Memory B cell (primary cell): ENCODE results near the gene APOBEC3G.

ENCODE experiments used
- ATAC-seq: fragments of 150-1000 bp; cut with Tn5 transposase; 2 replicates; pipeline ENCODE4 v1.10.0; 2021; ENCODE audit warnings: low read depth, mild to moderate bottlenecking, moderate library complexity
- DNase-seq, 2 donors: peaks; one replicate each; pipeline ENCODE4 v3.0.0; 2022; ENCODE audit warnings: low spot score in 2 of 2
- H3K27ac Mint-ChIP-seq: one replicate; pipeline ENCODE4 v1.8.0; 2022; ENCODE audit warnings: mild to moderate bottlenecking, moderate library complexity, mixed read lengths
- H3K27me3 Mint-ChIP-seq: one replicate; pipeline ENCODE4 v1.8.0; 2022; ENCODE audit warnings: mixed read lengths
- H3K36me3 Mint-ChIP-seq: one replicate; pipeline ENCODE4 v1.8.0; 2022; ENCODE audit warnings: mild to moderate bottlenecking, mixed read lengths
- H3K4me1 Mint-ChIP-seq: one replicate; pipeline ENCODE4 v1.8.0; 2022; ENCODE audit warnings: mixed read lengths
- H3K4me3 Mint-ChIP-seq: one replicate; pipeline ENCODE4 v1.8.0; 2022; ENCODE audit warnings: mild to moderate bottlenecking, moderate library complexity, mixed read lengths
- H3K9me3 Mint-ChIP-seq: one replicate; pipeline ENCODE4 v1.8.0; 2022; ENCODE audit warnings: mixed read lengths

APOBEC3G gene

GRCh38 chr22:39091126-39092081, 14.3 kb downstream of the APOBEC3G start:
- Mint-ChIP-seq H3K36me3 (peaks cover 7% of the 10 kb centered on the region), H3K27ac (peak overlapping the region; percentile 78), H3K27me3 (no peaks in the 10 kb centered on the region), H3K4me3 (no peak overlapping the region), H3K4me1 (peaks cover 42% of the 10 kb centered on the region), H3K9me3 (no peaks in the 10 kb centered on the region)
- DNase-seq (no peak), ATAC-seq (no peak)

GRCh38 chr22:39092111-39092862, 15.2 kb downstream of the APOBEC3G start:
- Mint-ChIP-seq H3K36me3 (peaks cover 3% of the 10 kb centered on the region), H3K4me3 (no peak overlapping the region), H3K9me3 (no peaks in the 10 kb centered on the region), H3K4me1 (peaks cover 43% of the 10 kb centered on the region), H3K27me3 (no peaks in the 10 kb centered on the region), H3K27ac (peak overlapping the region; percentile 62)
- DNase-seq (no peak), ATAC-seq (peak; percentile 25)

- no peak for DNase-seq
These were observed 17.8 kb downstream of the APOBEC3G start for GRCh38 chr22:39094717-39095389.

GRCh38 chr22:39095971-39096370, 18.9 kb downstream of the APOBEC3G start:
- H3K4me3 Mint-ChIP-seq: no peak overlapping the region
- DNase-seq (no peak), ATAC-seq (no peak)
- no peaks in the 10 kb centered on the region for H3K9me3 Mint-ChIP-seq
- no peaks in the 10 kb centered on the region for H3K36me3 Mint-ChIP-seq
- peak overlapping the region; percentile 70 for H3K27ac Mint-ChIP-seq
- peaks cover 50% of the 10 kb centered on the region for H3K4me1 Mint-ChIP-seq
- no peaks in the 10 kb centered on the region for H3K27me3 Mint-ChIP-seq

More at GRCh38 chr22:39094717-39095389, 17.8 kb downstream of the APOBEC3G start:
- Mint-ChIP-seq H3K4me3 (no peak overlapping the region), H3K36me3 (no peaks in the 10 kb centered on the region), H3K27ac (peak overlapping the region; percentile 58), H3K9me3 (no peaks in the 10 kb centered on the region), H3K4me1 (peaks cover 53% of the 10 kb centered on the region), H3K27me3 (no peaks in the 10 kb centered on the region)
- no peak for ATAC-seq

GRCh38 chr22:39097098-39098020, 20.3 kb downstream of the APOBEC3G start, which contains the start of gene APOBEC3H:
APOBEC3H (plus strand) TSS chr22:39097244; CDS start chr22:39100279, 3,035 bp downstream.
- ATAC-seq (no peak), DNase-seq (no peak)
- H3K9me3 Mint-ChIP-seq: no peaks in the 10 kb centered on the region
- no peaks in the 10 kb centered on the region for H3K27me3 Mint-ChIP-seq
- peaks cover 42% of the 10 kb centered on the region for H3K4me1 Mint-ChIP-seq
- H3K27ac Mint-ChIP-seq: peak within 1 kb of the TSS; percentile 100
- H3K4me3 Mint-ChIP-seq: peak within 1 kb of the TSS; percentile 34
- no peaks in the 10 kb centered on the region for H3K36me3 Mint-ChIP-seq

- Mint-ChIP-seq H3K36me3 (no peaks in the 10 kb centered on the region), H3K4me3 (peak overlapping the region; percentile 14), H3K9me3 (no peaks in the 10 kb centered on the region), H3K27ac (peak overlapping the region; percentile 100), H3K27me3 (no peaks in the 10 kb centered on the region), H3K4me1 (peaks cover 36% of the 10 kb centered on the region)
- no peak for DNase-seq
- ATAC-seq: no peak
These were observed 21.0 kb downstream of the APOBEC3G start for GRCh38 chr22:39098026-39098425.

GRCh38 chr22:39098576-39098975, 21.5 kb downstream of the APOBEC3G start:
- Mint-ChIP-seq H3K27me3 (no peaks in the 10 kb centered on the region), H3K27ac (peak overlapping the region; percentile 100), H3K9me3 (no peaks in the 10 kb centered on the region), H3K4me1 (peaks cover 36% of the 10 kb centered on the region), H3K4me3 (peak overlapping the region; percentile 73), H3K36me3 (no peaks in the 10 kb centered on the region)
- DNase-seq (peak; percentile 18 to 32), ATAC-seq (no peak)

GRCh38 chr22:39101226-39101625, 24.2 kb downstream of the APOBEC3G start:
- no peak for ATAC-seq
- DNase-seq: no peak
- peaks cover 31% of the 10 kb centered on the region for H3K4me1 Mint-ChIP-seq
- no peaks in the 10 kb centered on the region for H3K9me3 Mint-ChIP-seq
- no peaks in the 10 kb centered on the region for H3K36me3 Mint-ChIP-seq
- H3K4me3 Mint-ChIP-seq: no peak overlapping the region
- peak overlapping the region; percentile 100 for H3K27ac Mint-ChIP-seq
- H3K27me3 Mint-ChIP-seq: no peaks in the 10 kb centered on the region

GRCh38 chr22:39103431-39103830, 26.4 kb downstream of the APOBEC3G start:
- Mint-ChIP-seq H3K27ac (peak overlapping the region; percentile 62), H3K4me3 (no peak overlapping the region), H3K9me3 (no peaks in the 10 kb centered on the region), H3K36me3 (no peaks in the 10 kb centered on the region), H3K27me3 (no peaks in the 10 kb centered on the region), H3K4me1 (peaks cover 19% of the 10 kb centered on the region)
- ATAC-seq (no peak), DNase-seq (no peak)

- ATAC-seq: no peak
- Mint-ChIP-seq H3K4me1 (peaks cover 10% of the 10 kb centered on the region), H3K36me3 (no peaks in the 10 kb centered on the region), H3K4me3 (no peak overlapping the region), H3K9me3 (no peaks in the 10 kb centered on the region), H3K27ac (no peak overlapping the region), H3K27me3 (no peaks in the 10 kb centered on the region)
- no peak for DNase-seq
These were observed 29.3 kb downstream of the APOBEC3G start for GRCh38 chr22:39106326-39106725.

GRCh38 chr22:39108487-39108886, 31.4 kb downstream of the APOBEC3G start:
- Mint-ChIP-seq H3K27me3 (no peaks in the 10 kb centered on the region), H3K4me1 (peaks cover 12% of the 10 kb centered on the region), H3K36me3 (no peaks in the 10 kb centered on the region), H3K9me3 (no peaks in the 10 kb centered on the region), H3K4me3 (no peak overlapping the region), H3K27ac (no peak overlapping the region)
- ATAC-seq (no peak), DNase-seq (no peak)

- DNase-seq (no peak), ATAC-seq (no peak)
- Mint-ChIP-seq H3K36me3 (no peaks in the 10 kb centered on the region), H3K4me3 (no peak overlapping the region), H3K27me3 (no peaks in the 10 kb centered on the region), H3K4me1 (peaks cover 14% of the 10 kb centered on the region), H3K9me3 (no peaks in the 10 kb centered on the region), H3K27ac (no peak overlapping the region)
These were observed 32.3 kb downstream of the APOBEC3G start for GRCh38 chr22:39109361-39109760.
